Heart left ventricle (tissue), 13 donors: ENCODE data around the gene SKOR2.

ENCODE experiments used
- POLR2A ChIP-seq, 2 donors: fragments of 450-650 bp; IDR thresholded peaks; one replicate each; pipeline ENCODE4 v1.6.1; 2017; ENCODE audit warnings: antibody characterized with exemption in 2 of 2, mild to moderate bottlenecking in 2 of 2, moderate library complexity in 2 of 2
- TF ChIP-seq, protein P1 (sequence below), 12 donors: fragments of 200-600 bp; sonication (generic) in 4 of 12; IDR thresholded peaks; one replicate each; pipeline versions ENCODE4 v1.5.0 to v1.8.0; 2018 to 2022; ENCODE audit warnings: antibody characterized with exemption in 12 of 12, mild to moderate bottlenecking in 5 of 12
- donor health status: ischemic (EF 13 %, LVEDD 7.1; RV severe dilation, severe dysfunction).
- donor health status: DM: no; HTN: yes; CAD: no.
- donor health status: DM: no; HTN: no; CAD: no.
- donor health status: ischemic (EF 25% LVEDD 6.9; RV normal size, moderate dysfunction).
- donor health status: ischemic (EF 25% LVEDD 5.7; RV mildly dilated, moderate dysfunction).
- donor health status: ischemic (EF 35%, LVEDD 5.7; RV mildly dilated, moderate dysfunction).
- donor health status: nonischemic (EF 11% LVEDD 7.7; RV severe dilation, severe dysfunction).
- donor health status: DM: yes; HTN: yes; CAD: no.
- donor health status: PGD.
- donor health status: ischemic (EF 29% LVEDD 5.4; RV normal size, mild dysfunction).
- donor health status: nonischemic (EF 23%, LVEDD 6.1; RV moderate dilation, normal function).

DNA sequence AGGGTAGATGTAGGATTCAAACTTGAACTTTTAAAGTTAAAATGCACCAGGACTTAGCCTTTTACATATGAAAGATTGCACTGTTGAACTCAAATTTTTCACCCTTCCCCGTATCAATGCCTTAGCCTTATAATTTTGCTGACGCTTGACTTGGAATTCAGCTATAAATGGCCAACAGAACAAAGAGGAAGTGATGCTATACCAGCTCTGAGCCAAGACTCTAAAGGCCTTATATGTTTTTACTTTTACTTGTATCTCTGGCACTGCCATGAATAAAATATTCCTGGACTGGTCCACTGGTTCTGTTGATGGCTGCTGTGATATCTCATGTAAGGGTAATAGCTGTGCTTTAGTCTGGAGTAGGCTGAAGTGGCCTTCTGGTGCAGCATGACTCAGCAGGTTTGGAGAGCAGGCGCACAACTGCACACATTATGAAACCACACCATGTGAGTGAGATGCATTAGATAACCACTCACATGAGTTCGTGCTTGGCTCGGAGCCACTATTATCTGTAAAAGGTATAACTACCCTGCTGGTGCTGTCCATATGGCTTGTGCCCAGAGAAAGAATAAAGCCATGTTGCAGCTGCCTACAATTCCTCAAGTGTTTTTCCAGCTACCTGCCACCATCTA lies 66.9 kb downstream of the SKOR2 start:
- TF ChIP-seq POLR2A (IDR thresholded peaks at IDR 0.05), result no peak
- TF ChIP-seq, protein P1, sequence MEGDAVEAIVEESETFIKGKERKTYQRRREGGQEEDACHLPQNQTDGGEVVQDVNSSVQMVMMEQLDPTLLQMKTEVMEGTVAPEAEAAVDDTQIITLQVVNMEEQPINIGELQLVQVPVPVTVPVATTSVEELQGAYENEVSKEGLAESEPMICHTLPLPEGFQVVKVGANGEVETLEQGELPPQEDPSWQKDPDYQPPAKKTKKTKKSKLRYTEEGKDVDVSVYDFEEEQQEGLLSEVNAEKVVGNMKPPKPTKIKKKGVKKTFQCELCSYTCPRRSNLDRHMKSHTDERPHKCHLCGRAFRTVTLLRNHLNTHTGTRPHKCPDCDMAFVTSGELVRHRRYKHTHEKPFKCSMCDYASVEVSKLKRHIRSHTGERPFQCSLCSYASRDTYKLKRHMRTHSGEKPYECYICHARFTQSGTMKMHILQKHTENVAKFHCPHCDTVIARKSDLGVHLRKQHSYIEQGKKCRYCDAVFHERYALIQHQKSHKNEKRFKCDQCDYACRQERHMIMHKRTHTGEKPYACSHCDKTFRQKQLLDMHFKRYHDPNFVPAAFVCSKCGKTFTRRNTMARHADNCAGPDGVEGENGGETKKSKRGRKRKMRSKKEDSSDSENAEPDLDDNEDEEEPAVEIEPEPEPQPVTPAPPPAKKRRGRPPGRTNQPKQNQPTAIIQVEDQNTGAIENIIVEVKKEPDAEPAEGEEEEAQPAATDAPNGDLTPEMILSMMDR (IDR thresholded peaks at IDR 0.05), result no peak
